RPMI7951 (cell line): ENCODE measurements around the gene TMEM151B. TPM values are rescaled to one million over a fixed set of nuclear protein-coding genes. Genes with fewer than 3 reads are reported as not detected.
"Not testable (repeated sequence)": the region's sequence is repeated elsewhere in the genome, so short reads cannot be mapped to it uniquely, and the experiment has no call there.

Experiments
- DNase-seq: peaks from one replicate; pipeline ENCODE4 v3.0.0-alpha.2; 2012; ENCODE audit warnings: low read depth
- total RNA-seq: library from RNA; depleted of rRNA; stranded (reverse); fragments of >200 nt; shearing (Covaris generic); gene quantifications from 2 replicates; pipeline ENCODE4 v1.2.3, GENCODE V29; 2014; rRNA removed

The TMEM151B gene
- total RNA-seq, 1 experiment from 2014 or later = 0.12 TPM

DNA sequence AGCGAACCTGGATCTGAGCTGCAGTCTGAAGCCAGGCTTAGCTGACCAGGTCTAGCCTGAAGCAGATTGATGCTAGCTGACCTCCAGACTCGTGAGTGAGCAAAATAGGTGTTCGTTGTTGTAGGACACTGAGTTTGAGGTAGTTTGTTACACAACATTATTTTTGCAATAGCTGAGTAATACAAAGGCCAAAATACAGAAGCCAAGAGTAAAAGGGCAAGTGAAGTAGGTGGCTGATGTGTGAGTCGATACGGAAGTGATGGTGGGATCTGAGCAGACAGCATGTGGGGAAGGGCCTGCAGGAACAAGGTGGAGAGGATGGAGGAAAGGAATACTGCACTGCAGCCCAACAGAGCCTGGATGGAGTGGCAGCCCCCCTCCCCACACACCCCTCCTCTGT, 63.7 kb downstream of the TMEM151B start:
- DNase-seq = no peak

DNA sequence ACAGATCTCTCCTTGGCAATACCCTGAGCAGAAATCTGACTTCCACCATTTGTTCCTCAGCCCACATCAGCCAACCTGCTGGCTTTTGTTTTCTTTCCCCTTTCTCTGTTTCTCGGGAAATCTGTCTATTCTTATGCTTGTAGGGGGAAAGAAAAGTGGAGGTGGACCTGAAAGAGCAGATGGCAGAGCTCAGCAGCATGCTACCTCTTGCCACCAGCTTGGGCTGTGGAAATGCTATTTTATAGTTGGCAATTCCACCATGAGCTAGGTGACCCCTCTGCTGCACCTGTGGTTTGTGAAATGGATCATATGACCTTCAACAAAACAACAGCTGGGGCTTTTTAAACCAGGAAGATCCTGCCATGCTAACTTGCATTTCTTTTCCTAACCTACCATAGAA, 65.4 kb downstream of the TMEM151B start:
- DNase-seq = no peak

DNA sequence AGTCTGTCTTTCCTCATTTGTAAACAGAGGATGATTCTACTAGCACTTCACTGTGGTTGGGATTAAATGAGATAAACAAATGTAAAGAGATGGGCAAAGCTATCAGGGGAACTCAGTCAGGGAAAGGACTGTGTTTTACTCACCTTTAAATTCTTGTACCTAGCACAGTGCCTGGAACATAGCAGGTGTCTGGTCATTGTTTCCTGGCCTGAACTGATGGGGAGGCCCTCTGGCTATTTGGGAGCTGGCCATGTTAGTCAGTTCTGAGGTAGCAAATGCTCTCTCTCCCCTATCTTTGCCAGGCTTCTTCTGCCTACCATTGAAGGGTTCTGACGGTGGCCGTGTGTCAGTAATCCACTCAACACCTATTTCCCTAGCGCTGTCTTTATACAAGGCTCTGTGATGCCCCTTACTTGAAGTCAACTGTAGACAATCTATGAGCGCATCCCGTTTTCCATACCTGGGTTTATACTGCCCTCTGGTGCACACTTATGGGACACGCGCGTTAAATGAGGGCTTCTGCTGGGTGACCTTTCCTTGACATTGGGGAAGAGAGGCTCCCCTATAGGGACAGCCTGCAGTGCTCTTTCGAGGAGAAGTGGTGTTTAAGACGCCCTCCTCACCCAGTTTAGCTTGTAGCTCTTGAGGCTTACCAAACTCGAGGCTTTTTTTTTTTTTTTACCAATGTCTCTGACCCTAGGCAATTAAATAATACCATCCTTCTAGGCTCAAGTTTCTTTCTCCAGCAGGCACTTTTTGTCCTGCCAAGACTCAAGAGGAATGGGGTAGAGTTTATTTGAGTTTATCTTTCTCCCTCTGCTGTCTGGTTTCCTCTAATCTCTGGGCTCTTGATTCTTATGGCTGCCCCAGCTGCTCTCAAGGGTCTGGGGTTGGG, 68.2 kb downstream of the TMEM151B start:
- peak; percentile 61 for DNase-seq

DNA sequence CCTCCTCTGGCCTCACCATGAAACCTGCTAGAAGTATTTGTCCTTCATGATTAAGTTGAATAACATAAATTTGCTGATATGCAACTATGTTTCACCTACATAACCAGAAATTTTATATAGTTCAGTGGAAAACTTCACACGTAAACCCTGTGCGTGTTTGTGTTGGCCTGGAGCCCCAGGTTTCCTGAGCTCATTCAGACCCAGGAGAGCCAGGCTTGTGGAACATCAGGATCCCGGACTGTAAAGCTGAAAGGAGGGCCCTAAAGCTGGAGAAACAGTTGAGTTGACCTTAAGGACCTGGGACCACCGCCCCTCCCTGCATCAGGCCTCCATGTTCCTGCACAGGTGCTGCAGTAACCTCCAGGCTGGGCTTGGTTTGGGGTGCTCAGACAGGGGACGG, 69.1 kb downstream of the TMEM151B start:
- no peak for DNase-seq

DNA sequence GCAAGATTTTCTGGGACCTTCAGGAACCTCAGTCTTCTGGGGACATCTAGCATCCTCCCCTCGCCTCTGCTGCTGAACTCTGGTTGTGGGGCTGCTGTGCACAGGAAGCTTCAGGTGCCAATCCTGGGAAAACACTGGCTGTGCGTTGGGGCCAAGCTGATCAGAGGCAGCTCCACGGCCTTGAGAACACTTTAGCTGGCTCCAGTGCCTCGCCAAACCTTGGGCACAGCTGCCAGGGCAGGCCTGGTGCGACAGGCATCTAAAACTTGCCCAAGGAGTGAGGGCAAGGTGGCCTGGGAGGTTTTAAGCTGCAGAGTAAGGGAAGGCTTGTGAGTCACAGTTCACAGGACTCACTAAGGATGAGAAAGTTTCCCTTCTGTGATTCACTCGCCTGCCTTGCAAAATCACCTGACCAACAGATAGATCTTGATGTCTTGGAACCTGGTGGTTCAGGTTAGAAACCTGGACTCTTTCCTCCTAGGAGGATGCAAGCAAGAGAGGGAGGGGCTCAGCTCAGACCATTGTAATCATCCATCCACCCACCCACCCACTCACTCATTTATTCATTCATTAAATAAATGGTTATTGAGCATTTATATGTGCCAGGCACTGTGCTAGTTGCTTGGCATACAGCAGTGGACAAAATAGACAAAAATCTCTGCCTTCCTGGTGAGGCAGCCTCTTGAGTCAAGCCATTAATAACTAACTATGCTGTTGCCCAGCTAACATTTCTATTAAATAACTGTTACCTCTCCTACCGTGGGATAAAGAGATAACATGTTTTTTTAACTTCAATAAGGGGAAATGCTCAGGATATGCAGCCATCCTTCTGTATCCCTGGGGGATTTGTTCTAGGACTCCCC, 69.7 kb downstream of the TMEM151B start:
- peak; percentile 7 for DNase-seq

DNA sequence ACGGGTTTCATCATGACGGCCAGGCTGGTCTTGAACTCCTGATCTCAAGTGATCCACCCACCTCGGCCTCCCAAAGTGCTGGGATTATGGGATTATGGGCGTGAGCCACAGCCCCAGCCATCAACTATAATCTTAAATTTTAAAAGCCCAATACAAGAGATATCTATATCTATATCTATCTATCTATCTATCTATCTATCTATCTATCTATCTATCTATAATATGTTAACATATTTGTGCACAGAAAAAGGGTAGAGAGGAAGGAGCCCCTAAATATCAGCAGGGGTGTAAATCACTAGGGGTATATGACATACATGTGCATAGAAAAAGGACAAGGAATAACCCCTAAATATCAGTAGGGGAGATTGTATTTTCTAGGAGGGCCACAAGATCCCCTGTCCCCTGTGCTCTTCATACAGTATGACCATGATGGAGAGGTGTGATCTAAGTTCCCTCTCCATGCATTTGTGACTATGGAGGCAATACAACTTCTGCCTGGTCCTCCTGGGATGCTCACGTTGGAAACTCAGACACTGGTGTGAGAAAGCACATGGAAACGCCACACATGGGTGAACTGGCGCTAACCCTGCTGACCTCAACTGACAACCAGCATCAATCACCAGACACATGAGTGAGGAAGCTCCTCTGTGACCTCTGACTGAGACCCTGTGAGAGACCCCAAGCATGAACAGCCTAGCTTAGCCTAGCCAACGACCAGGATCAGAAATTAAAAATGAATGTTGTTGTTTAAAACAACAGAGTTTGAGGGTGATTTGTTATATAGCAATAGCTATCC, 71.0 kb downstream of the TMEM151B start:
- DNase-seq = no peak

DNA sequence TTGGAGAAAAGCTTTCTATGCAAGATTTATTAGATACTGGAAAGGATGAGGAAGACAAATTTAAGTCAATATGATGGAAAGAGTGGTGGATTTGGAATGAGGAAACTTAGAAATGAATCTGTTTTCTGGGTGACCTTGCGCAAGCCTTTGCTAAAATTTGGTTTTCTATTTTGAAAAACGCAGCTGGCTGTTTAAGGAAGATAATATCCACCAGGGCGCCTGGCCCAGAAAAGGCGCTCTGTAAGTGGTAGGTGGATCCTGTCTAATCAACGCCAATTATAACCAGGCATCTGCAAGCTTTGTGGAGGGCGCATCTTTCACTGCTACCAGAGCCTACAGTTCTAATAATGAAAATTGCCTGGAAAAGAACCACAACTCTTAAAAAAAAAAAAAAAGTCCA, 71.8 kb downstream of the TMEM151B start:
- DNase-seq = no peak

DNA sequence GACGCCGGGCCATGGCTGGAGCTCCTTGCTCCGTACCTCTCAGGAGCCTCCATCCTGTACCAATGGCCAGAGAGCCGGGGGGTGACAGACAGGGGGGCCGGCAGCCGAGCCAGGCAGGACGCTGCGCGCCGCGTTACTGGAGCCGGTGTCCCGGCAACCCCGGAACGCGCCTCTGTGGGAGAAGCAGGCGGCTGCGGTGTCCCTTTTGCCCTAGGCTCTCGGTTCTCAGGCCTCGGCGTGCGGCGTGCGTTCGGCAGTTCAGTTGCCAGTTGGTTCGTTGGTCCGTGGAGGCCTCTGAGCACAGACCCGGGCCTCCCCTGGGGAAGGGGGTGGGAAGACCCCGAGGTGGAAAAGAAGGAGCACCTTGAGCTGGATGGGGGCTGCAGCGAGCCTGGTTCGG, 72.2 kb downstream of the TMEM151B start, which contains the start of gene SPATS1:
SPATS1 (plus strand) TSS at position 162 of the 400 bp plus-strand sequence. CDS start 446 bp downstream, outside the sequence.
- DNase-seq = peak; percentile 5

DNA sequence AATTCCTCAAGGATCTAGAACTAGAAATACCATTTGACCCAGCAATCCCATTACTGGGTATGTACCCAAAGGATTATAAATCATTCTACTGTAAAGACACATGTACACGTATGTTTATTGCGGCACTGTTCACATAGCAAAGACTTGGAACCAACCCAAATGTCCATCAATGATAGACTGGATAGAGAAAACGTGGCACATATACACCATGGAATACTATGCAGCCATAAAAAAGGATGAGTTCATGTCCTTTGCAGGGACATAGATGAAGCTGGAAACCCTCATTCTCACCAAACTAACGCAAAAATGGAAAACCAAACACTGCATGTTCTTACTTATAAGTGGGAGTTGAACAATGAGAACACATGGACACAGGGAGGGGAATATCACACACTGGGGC, 76.6 kb downstream of the TMEM151B start:
- DNase-seq = not testable (repeated sequence)

DNA sequence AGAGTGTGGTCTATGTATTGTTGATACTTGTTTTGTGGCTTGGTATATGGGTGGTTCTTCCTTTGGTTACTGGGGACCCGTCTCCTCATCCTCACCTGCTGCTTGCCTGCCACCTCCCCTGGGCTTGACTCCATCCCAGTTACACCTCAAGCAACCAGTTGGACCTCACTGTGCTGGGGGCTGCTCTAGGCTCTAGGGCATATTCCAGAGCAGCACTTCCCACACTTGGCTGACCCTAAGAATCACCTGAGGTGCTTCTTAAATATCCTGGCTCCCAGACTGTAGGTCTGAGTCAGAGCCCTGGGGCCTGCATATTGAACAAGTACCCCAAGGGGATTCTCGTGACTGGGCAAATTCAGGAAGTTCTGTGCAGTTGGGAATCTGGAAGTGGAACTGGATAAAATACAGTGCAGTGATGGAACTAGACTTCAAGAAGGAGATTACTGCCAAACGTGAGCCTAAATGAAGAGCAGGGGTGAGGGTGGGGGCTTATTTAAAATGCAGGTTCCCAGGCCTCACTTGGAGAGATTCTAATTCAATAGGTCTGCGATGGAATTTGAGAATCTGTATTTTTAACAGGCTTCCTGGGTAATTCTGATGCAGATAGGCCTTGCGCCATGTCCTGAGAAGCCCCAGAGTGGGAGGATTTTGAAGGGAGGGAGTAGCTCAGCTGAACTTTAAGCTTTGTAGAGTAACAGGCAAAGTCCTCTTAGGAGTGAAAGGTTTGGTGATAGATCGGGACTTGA, 79.8 kb downstream of the TMEM151B start:
- DNase-seq = peak; percentile 7

DNA sequence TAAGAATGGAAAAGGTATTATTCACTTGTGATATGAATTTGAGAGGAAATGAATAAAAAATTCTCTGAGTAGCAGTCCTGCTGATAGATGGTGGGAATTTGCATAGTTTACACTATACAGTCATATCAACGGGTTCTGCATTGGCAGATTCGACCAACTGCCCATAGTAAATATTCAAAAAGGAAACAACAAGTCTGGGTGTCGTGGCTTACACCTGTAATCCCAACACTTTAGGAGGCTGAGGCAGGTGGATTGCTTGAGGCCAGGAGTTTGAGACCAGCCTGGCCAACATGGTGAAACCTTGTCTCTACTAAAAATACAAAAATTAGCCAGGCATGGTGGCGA, 80.4 kb downstream of the TMEM151B start:
- not testable (repeated sequence) for DNase-seq

DNA sequence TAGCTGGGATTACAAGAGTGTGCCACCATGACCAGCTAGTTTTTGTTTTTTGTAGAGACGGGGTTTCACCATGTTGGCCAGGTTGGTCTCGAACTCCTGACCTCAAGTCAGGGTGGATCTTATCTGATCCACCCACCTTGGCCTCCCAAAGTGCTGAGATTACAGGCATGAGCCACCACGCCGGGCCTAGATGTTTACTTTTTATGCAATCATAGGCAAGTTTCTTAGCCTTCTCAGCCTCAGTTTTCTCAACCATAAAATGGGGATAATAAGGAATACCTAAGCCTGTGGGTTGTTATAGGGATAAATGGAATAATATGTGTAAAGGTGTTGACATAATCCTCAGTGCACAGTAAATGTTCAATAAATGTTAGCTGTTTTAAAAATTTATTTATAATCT, 82.0 kb downstream of the TMEM151B start:
- DNase-seq = no peak

DNA sequence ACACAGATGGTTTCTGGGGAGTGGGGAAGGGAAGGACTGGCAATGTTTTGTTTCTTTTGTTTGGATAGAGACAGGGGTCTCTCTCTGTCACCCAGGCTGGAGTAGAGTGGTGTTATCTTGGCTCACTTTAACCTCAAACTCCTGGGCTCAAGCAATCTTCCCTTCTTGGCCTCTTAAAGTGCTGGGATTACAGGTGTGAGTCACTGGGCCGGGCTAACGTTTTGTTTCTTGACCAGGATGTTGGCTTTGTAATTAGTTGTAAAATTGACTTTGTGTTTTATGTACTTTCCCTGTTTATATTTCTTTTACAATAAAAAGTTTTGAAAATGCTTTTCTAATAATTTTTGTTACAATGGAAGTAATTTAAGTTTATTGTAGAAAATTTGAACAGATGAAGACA, 83.1 kb downstream of the TMEM151B start:
- DNase-seq = no peak

DNA sequence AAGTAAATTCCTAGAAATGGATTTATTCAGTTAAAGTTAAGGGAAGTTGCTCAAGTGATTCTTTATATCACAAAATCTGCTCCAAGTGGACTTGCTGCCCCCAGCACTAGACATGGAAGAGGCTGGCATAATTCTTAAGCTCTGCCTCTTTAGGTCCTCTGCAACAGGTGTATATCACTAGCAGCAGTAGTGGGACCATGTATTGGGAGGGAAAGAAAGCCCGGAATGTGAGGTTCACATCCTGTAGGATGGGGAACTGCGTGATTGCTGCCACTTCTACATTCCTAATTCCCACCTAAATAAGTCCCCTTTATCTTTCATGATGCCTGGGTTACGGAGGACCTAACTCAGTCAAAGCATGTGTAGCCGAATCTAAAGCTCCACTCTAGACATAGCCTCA, 85.4 kb downstream of the TMEM151B start:
- DNase-seq = no peak

DNA sequence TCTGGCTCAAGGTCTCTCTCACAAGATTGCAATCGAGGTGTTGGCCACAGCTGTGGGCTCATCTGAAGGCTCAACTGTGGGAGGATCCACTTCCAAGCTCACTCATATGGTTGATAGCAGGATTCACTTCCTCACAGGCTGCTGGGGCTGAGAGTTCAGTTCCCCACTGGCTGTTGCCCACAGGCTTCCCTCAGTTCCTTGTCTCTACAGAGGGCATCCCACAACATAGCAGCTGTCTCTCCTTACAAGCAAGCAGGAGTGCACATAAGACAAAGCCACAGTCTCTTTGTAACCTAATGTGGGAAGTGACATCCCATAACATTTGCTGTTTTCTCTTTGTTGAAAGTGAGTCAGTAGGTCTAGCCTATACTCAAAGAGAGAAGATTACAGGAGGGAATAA, 86.2 kb downstream of the TMEM151B start:
- no peak for DNase-seq

Other genes starting within 250 kb of the TMEM151B start
- 104 and 109 TPM in 2 replicates for gene MRPL14, start 143.0 kb upstream of the TMEM151B start, total RNA-seq
- 20.8 and 23.6 TPM in 2 replicates for gene TMEM63B, start 142.9 kb upstream of the TMEM151B start, total RNA-seq
- not detected in 2 replicates for gene CAPN11, start 111.6 kb upstream of the TMEM151B start, total RNA-seq
- gene MYMX, start 53.5 kb upstream of the TMEM151B start, total RNA-seq = not detected in 2 replicates
- 22.1 and 22.2 TPM in 2 replicates for gene SLC29A1, start 46.9 kb upstream of the TMEM151B start, total RNA-seq
- 984 and 1,201 TPM in 2 replicates for gene HSP90AB1, start 23.3 kb upstream of the TMEM151B start, total RNA-seq
- gene SLC35B2, start 12.9 kb upstream of the TMEM151B start, total RNA-seq = 86.2 and 101 TPM in 2 replicates
- gene NFKBIE, start 4.9 kb upstream of the TMEM151B start, total RNA-seq = 14.7 and 23.0 TPM in 2 replicates
- gene AARS2, start 42.9 kb downstream of the TMEM151B start, total RNA-seq = 7.1 and 11.5 TPM in 2 replicates
- not detected in 2 replicates for gene SPATS1, start 72.2 kb downstream of the TMEM151B start, total RNA-seq
- 26.1 and 33.6 TPM in 2 replicates for gene CDC5L, start 117.3 kb downstream of the TMEM151B start, total RNA-seq